Osteocyte (in vitro differentiated cells): ENCODE results near the gene ADAM17. TPM values are rescaled to one million over a fixed set of nuclear protein-coding genes. Genes with fewer than 3 reads are reported as not detected.

ENCODE experiments used
- DNase-seq: peaks from one replicate; pipeline ENCODE4 v3.0.0; 2021; ENCODE audit warnings: mixed read lengths; ENCODE audit not compliant: unreplicated experiment; ENCODE audit errors: extremely low spot score
- H3K27ac Mint-ChIP-seq: one replicate; pipeline ENCODE4 v1.8.0; 2021; ENCODE audit warnings: mild to moderate bottlenecking, mixed read lengths; ENCODE audit not compliant: unreplicated experiment
- H3K27me3 Mint-ChIP-seq: one replicate; pipeline ENCODE4 v1.8.0; 2021; ENCODE audit warnings: mixed read lengths; ENCODE audit not compliant: unreplicated experiment
- H3K36me3 Mint-ChIP-seq: one replicate; pipeline ENCODE4 v1.8.0; 2021; ENCODE audit warnings: mixed read lengths; ENCODE audit not compliant: unreplicated experiment
- H3K4me1 Mint-ChIP-seq: one replicate; pipeline ENCODE4 v1.8.0; 2021; ENCODE audit warnings: mixed read lengths; ENCODE audit not compliant: unreplicated experiment
- H3K4me3 Mint-ChIP-seq: one replicate; pipeline ENCODE4 v1.8.0; 2021; ENCODE audit warnings: mild to moderate bottlenecking, moderate library complexity, mixed read lengths; ENCODE audit not compliant: unreplicated experiment
- H3K9me3 Mint-ChIP-seq: one replicate; pipeline ENCODE4 v1.8.0; 2021; ENCODE audit warnings: mixed read lengths; ENCODE audit not compliant: unreplicated experiment
- CTCF ChIP-seq: fragments of 200-600 bp; sonication (generic); IDR thresholded peaks from 2 replicates; pipeline ENCODE4 v1.5.0; 2021; ENCODE audit warnings: antibody characterized with exemption, mild to moderate bottlenecking, moderate library complexity
- long read RNA-seq: library from polyadenylated mRNA; unstranded; transcript quantifications from one replicate; pipeline ENCODE4 v2.0.0, GENCODE V29; 2021
- total RNA-seq: library from RNA; stranded (reverse); gene quantifications from 2 replicates; pipeline ENCODE4 v1.2.1, GENCODE V29; 2021

The ADAM17 gene
- total RNA-seq: 36.4 and 42.2 TPM in 2 replicates
- long read RNA-seq, full-length matches to known transcripts: 115 of 181 reads
- long read RNA-seq, partial matches to known transcripts: 29 of 181 reads
- long read RNA-seq, other reads (novel, unspliced or antisense): 37 of 181 reads

- DNase-seq: peak; percentile 99
- Mint-ChIP-seq H3K27ac (peak within 1 kb of the TSS; percentile 97), H3K4me3 (peak within 1 kb of the TSS; percentile 99), H3K4me1 (peaks cover 68% of the 10 kb centered on the region), H3K36me3 (peaks cover 4% of the 10 kb centered on the region), H3K27me3 (no peaks in the 10 kb centered on the region), H3K9me3 (no peaks in the 10 kb centered on the region)
- peak; percentile 69 for TF ChIP-seq CTCF
Measured at GRCh38 chr2:9555297-9556120, at the start of gene ADAM17. ADAM17 (minus strand) TSS chr2:9555830; CDS start chr2:9555605, 225 bp downstream.

DNA sequence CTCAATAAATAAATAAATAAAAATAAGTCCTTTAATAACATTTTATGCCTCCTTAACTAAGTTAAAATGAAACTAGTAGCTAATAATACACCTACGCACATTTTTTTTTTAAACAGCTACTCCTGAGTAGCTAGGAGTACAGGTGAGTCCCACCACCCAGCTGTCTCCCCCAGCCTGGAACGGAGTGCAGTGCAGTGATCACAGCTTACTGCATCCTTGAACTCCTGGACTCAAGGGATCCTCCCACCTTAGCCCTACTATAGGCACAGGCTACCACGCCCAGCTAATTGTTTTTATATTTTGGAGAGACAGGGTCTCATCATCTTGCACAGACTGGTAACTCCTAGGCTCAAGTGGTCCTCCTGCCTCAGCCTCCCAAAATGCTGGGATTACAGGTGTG lies 46.8 kb upstream of the ADAM17 start:
- H3K4me1 Mint-ChIP-seq: peaks cover 16% of the 10 kb centered on the region
- peaks cover 18% of the 10 kb centered on the region for H3K9me3 Mint-ChIP-seq
- no peak for DNase-seq
- TF ChIP-seq CTCF: no peak
- H3K27ac Mint-ChIP-seq: no peak overlapping the region
- no peaks in the 10 kb centered on the region for H3K27me3 Mint-ChIP-seq
- no peak overlapping the region for H3K4me3 Mint-ChIP-seq
- H3K36me3 Mint-ChIP-seq: peaks cover 31% of the 10 kb centered on the region

DNA sequence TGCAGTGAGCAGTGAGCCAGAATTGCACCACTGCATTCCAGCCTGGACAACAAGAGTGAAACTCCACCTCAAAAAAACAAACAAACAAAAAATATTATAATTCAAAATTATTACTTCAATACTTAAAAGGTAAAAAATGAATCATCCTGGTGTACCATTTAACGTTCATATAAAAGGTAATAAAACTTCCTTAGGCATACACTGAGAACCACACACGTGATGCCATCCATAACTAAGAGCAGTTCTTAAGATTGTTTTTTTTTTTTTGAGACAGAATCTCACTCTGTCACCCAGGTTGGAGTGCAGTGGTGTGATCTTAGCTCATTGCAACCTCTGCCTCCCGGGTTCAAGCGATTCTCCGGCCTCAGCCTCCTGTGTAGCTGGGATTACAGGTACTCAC lies 45.8 kb upstream of the ADAM17 start:
- Mint-ChIP-seq H3K4me1 (peaks cover 15% of the 10 kb centered on the region), H3K4me3 (no peak overlapping the region), H3K27me3 (no peaks in the 10 kb centered on the region), H3K27ac (no peak overlapping the region), H3K36me3 (peaks cover 31% of the 10 kb centered on the region), H3K9me3 (peaks cover 18% of the 10 kb centered on the region)
- TF ChIP-seq CTCF: no peak
- no peak for DNase-seq

DNA sequence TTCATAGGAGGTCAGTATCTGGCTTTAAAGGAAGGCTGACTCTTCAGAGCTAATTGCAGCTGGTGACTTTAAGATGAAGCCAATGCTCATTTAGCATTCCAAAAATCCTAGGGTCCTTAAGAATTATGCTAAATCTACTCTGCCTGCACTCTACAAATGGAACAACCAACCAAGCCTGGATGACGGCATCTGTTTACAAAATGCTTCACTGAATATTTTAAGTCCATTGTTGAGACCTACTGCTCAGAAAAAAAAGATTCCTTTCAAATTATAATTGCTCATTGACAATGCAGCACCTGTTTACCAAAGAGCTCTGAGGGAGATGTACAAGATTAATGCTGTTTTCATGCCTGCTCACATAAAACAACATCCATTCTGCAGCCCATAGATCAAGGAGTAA lies 43.8 kb upstream of the ADAM17 start:
- Mint-ChIP-seq H3K9me3 (peaks cover 18% of the 10 kb centered on the region), H3K27ac (no peak overlapping the region), H3K4me1 (peaks cover 23% of the 10 kb centered on the region), H3K36me3 (peaks cover 30% of the 10 kb centered on the region), H3K4me3 (no peak overlapping the region), H3K27me3 (no peaks in the 10 kb centered on the region)
- no peak for DNase-seq
- TF ChIP-seq CTCF: no peak

- H3K27me3 Mint-ChIP-seq: no peaks in the 10 kb centered on the region
- no peak for DNase-seq
- H3K27ac Mint-ChIP-seq: peak overlapping the region; percentile 38
- no peak overlapping the region for H3K4me3 Mint-ChIP-seq
- no peak for TF ChIP-seq CTCF
- peaks cover 30% of the 10 kb centered on the region for H3K36me3 Mint-ChIP-seq
- peaks cover 35% of the 10 kb centered on the region for H3K4me1 Mint-ChIP-seq
- peaks cover 18% of the 10 kb centered on the region for H3K9me3 Mint-ChIP-seq
Measured at GRCh38 chr2:9596621-9597311, 41.1 kb upstream of the ADAM17 start.
